Thoracic aorta (tissue), 2 donors: ENCODE measurements around the gene PRMT3. TPM values are rescaled to one million over a fixed set of nuclear protein-coding genes. Genes with fewer than 3 reads are reported as not detected.
"Not testable (repeated sequence)": the region's sequence is repeated elsewhere in the genome, so short reads cannot be mapped to it uniquely, and the experiment has no call there.

Source experiments
- ATAC-seq: fragments of 150-250 bp; one replicate; pipeline ENCODE4 v1.8.0; 2017; ENCODE audit warnings: low read depth; ENCODE audit not compliant: insufficient number of reproducible peaks, low FRiP score
- DNase-seq: peaks from one replicate; pipeline ENCODE4 v3.0.0-alpha.2; 2020; ENCODE audit warnings: low spot score
- H3K27ac ChIP-seq, 2 donors: fragments of 200-600 bp; sonication (generic); 1 replicate in 1 of 2; 2 replicates in 1 of 2; pipeline ENCODE4 v1.5.1; 2016; ENCODE audit warnings: mild to moderate bottlenecking in 2 of 2, moderate library complexity in 2 of 2
- H3K27me3 ChIP-seq: fragments of 200-600 bp; sonication (generic); replicated peaks from 2 replicates; pipeline ENCODE4 v1.6.0; 2016; ENCODE audit warnings: mild to moderate bottlenecking; ENCODE audit not compliant: insufficient read depth
- H3K36me3 ChIP-seq: fragments of 200-600 bp; sonication (generic); one replicate; pipeline ENCODE4 v1.5.1; 2016
- H3K4me1 ChIP-seq, 2 donors: fragments of 200-600 bp; sonication (generic); 1 replicate in 1 of 2; 2 replicates in 1 of 2; pipeline versions ENCODE4 v1.5.1 to v1.6.0; 2016; ENCODE audit warnings: low read depth in 2 of 2, mild to moderate bottlenecking in 1 of 2; ENCODE audit not compliant: control insufficient read depth in 1 of 2
- H3K4me3 ChIP-seq: fragments of 200-600 bp; sonication (generic); 2 replicates; pipeline ENCODE4 v1.5.1; 2016; ENCODE audit warnings: mild to moderate bottlenecking
- H3K9me3 ChIP-seq: fragments of 200-600 bp; sonication (generic); 2 replicates; pipeline ENCODE4 v1.5.1; 2016
- CTCF ChIP-seq: fragments of 200-600 bp; sonication (generic); IDR thresholded peaks from one replicate; pipeline ENCODE4 v1.5.1; 2019; ENCODE audit warnings: antibody characterized with exemption
- total RNA-seq, 2 donors: library from RNA; depleted of rRNA; stranded (reverse); fragments of >200 nt; gene quantifications; one replicate each; pipeline versions ENCODE4 v1.1.0 to v1.2.3, GENCODE V29; 2016

PRMT3 gene
- total RNA-seq, 2 donors from 2014 or later: 7.9 to 21.0 TPM

GRCh38 chr11:20547411-20547810 is 159.9 kb downstream of the PRMT3 start:
- no peak for TF ChIP-seq CTCF
- H3K36me3 ChIP-seq: no peaks in the 10 kb centered on the region
- DNase-seq: no peak
- no peaks in the 10 kb centered on the region for H3K4me1 ChIP-seq
- H3K4me3 ChIP-seq: no peak overlapping the region
- no peak overlapping the region for H3K27ac ChIP-seq
- ATAC-seq: no peak
- no peaks in the 10 kb centered on the region for H3K9me3 ChIP-seq
- no peaks in the 10 kb centered on the region for H3K27me3 ChIP-seq

- no peak overlapping the region for H3K4me3 ChIP-seq
- no peaks in the 10 kb centered on the region for H3K36me3 ChIP-seq
- H3K9me3 ChIP-seq: no peaks in the 10 kb centered on the region
- no peak overlapping the region for H3K27ac ChIP-seq
- ATAC-seq (no peak), DNase-seq (no peak)
- H3K27me3 ChIP-seq: no peaks in the 10 kb centered on the region
- no peaks in the 10 kb centered on the region for H3K4me1 ChIP-seq
- no peak for TF ChIP-seq CTCF
These were observed 163.6 kb downstream of the PRMT3 start for GRCh38 chr11:20551096-20551495.

GRCh38 chr11:20555783-20556182 is 168.3 kb downstream of the PRMT3 start:
- no peak overlapping the region for H3K27ac ChIP-seq
- no peaks in the 10 kb centered on the region for H3K36me3 ChIP-seq
- H3K4me1 ChIP-seq: no peaks in the 10 kb centered on the region
- ATAC-seq (no peak), DNase-seq (no peak)
- TF ChIP-seq CTCF: no peak
- no peaks in the 10 kb centered on the region for H3K27me3 ChIP-seq
- no peak overlapping the region for H3K4me3 ChIP-seq
- no peaks in the 10 kb centered on the region for H3K9me3 ChIP-seq

GRCh38 chr11:20556396-20556795 is 168.9 kb downstream of the PRMT3 start:
- H3K36me3 ChIP-seq, H3K4me1 ChIP-seq, H3K27me3 ChIP-seq, H3K27ac ChIP-seq, DNase-seq, ATAC-seq, H3K9me3 ChIP-seq, H3K4me3 ChIP-seq: not testable (repeated sequence)

GRCh38 chr11:20558741-20559140 is 171.2 kb downstream of the PRMT3 start:
- no peak for TF ChIP-seq CTCF
- Histone ChIP-seq H3K9me3 (no peaks in the 10 kb centered on the region), H3K4me1 (no peaks in the 10 kb centered on the region), H3K27ac (no peak overlapping the region), H3K36me3 (no peaks in the 10 kb centered on the region), H3K4me3 (no peak overlapping the region), H3K27me3 (no peaks in the 10 kb centered on the region)
- ATAC-seq (no peak), DNase-seq (no peak)

Other genes starting within 250 kb of the PRMT3 start
- gene DBX1, start 227.2 kb upstream of the PRMT3 start, total RNA-seq: not detected
- gene HTATIP2, start 24.0 kb upstream of the PRMT3 start, total RNA-seq: 10 to 100 TPM; 29.0 to 29.9 TPM
- not detected for gene SLC6A5, start 211.9 kb downstream of the PRMT3 start, total RNA-seq